ENCODE data around the gene CYP2R1.

Gene CYP2R1

DNA sequence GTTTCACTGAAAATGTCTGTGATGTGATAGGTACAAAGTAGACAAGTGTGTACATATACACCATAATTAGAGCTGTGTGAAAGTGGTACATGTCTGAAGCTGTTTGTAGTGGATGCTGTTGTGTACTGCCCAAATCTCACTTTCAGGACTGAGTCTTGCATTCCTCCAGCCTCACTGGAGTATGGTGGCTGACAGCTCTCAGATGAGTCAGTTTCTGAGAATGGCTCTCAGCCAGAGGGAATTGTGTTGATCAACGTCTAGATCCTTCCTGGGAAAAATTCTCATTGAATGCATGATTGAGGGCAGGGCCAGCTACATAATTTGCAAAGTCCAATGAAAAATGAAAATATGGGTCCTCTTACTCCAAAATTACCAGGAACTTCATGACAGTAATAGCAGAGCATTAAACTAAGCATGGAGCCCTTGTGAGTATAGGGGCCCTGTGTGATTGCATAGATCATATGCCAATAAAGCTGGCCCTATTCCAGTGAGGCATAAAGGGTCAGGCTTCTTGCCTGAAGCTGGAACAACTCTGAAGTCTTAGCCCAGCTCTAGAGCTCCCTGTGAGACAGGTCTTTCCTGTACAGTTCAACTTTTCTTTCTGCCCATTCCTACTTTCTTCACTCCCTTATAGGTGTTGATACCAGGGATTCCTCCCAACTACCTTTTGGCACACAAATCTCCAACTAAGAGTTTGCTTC lies 10.8 kb upstream of the CYP2R1 start:
- no peaks in the 10 kb centered on the region for H3K27me3 ChIP-seq (ENCODE audit: low read depth, low read length)
- H3K4me2 ChIP-seq (ENCODE audit: low read length): no peak overlapping the region
- peaks cover 14% of the 10 kb centered on the region for H3K4me1 ChIP-seq (ENCODE audit: low read length)

DNA sequence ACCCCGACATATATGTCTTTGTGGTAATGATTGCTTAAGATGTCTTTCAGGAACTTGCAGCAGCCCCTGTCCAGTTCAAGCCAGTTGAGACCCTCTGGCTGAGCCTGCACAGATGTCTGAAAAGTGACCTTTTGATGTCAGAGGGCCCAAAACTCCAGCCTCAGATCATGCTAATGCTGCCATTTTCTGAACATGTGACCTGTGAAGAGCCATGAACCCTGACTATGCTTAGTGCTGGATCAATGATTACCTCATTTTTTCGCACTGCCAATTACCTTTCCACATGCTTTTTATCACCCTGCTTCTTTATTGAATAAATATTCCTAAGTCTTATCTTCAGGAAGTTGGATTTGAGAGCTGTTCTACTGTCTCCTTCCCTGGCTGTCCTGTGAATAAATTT lies 6.9 kb upstream of the CYP2R1 start:
- Histone ChIP-seq H3K27ac (ENCODE audit: low read length) (no peak overlapping the region), H3K27me3 (ENCODE audit: low read depth, low read length) (no peaks in the 10 kb centered on the region)
- TF ChIP-seq, protein P1, sequence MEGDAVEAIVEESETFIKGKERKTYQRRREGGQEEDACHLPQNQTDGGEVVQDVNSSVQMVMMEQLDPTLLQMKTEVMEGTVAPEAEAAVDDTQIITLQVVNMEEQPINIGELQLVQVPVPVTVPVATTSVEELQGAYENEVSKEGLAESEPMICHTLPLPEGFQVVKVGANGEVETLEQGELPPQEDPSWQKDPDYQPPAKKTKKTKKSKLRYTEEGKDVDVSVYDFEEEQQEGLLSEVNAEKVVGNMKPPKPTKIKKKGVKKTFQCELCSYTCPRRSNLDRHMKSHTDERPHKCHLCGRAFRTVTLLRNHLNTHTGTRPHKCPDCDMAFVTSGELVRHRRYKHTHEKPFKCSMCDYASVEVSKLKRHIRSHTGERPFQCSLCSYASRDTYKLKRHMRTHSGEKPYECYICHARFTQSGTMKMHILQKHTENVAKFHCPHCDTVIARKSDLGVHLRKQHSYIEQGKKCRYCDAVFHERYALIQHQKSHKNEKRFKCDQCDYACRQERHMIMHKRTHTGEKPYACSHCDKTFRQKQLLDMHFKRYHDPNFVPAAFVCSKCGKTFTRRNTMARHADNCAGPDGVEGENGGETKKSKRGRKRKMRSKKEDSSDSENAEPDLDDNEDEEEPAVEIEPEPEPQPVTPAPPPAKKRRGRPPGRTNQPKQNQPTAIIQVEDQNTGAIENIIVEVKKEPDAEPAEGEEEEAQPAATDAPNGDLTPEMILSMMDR (IDR thresholded peaks at IDR 0.05; ENCODE audit: low read depth, low read length): no peak
- no peak for TF ChIP-seq EZH2phosphoT487 (IDR thresholded peaks at IDR 0.05; ENCODE audit: low read depth)

More for the DNA sequence above, 10.8 kb upstream of the CYP2R1 start:
- TF ChIP-seq EZH2phosphoT487 (IDR thresholded peaks at IDR 0.05; ENCODE audit: low read depth): no peak
- TF ChIP-seq, protein P1 (IDR thresholded peaks at IDR 0.05; ENCODE audit: low read depth, low read length): no peak
- H3K27ac ChIP-seq (ENCODE audit: low read length): no peak overlapping the region
- H3K9me3 ChIP-seq (ENCODE audit: insufficient read depth, low read length): no peaks in the 10 kb centered on the region
- H2AFZ ChIP-seq (ENCODE audit: low read depth, low read length): no peak overlapping the region
- no peak overlapping the region for H3K4me3 ChIP-seq (ENCODE audit: low read length)
- no peaks in the 10 kb centered on the region for H3K36me3 ChIP-seq (replicated peaks; ENCODE audit: low read depth, low read length)
- H3K9ac ChIP-seq (ENCODE audit: low read length): no peak overlapping the region
- H3K79me2 ChIP-seq (ENCODE audit: low read length): no peaks in the 10 kb centered on the region
- no peaks in the 10 kb centered on the region for H4K20me1 ChIP-seq (ENCODE audit: insufficient read depth, low read length)

DNA sequence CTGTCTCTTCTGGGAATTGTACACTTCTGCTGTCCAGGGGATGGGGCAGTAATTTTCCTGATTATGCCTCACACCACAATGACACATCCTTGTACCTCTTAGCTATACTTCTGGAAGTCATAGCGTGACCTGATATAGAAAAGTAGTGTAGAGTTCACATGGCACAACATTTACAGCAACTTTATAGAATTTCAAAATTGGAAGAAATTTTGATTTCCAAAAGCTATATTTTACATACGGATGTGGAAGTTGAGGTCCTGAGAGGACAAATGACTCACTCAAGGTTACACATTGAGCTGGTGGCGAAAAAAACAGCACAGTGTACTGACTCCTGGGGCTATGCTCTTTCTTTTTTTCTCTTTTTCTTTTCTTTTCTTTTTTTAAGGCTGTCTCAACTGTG lies 6.3 kb upstream of the CYP2R1 start:
- Histone ChIP-seq H2AFZ (ENCODE audit: low read depth, low read length) (no peak overlapping the region), H3K4me1 (ENCODE audit: low read length) (peaks cover 13% of the 10 kb centered on the region), H4K20me1 (ENCODE audit: insufficient read depth, low read length) (no peaks in the 10 kb centered on the region), H3K79me2 (ENCODE audit: low read length) (no peaks in the 10 kb centered on the region), H3K9me3 (ENCODE audit: insufficient read depth, low read length) (no peaks in the 10 kb centered on the region), H3K9ac (ENCODE audit: low read length) (no peak overlapping the region), H3K4me3 (ENCODE audit: low read length) (no peak overlapping the region), H3K27ac (ENCODE audit: low read length) (no peak overlapping the region), H3K4me2 (ENCODE audit: low read length) (no peak overlapping the region), H3K27me3 (ENCODE audit: low read depth, low read length) (no peaks in the 10 kb centered on the region), H3K36me3 (replicated peaks; ENCODE audit: low read depth, low read length) (no peaks in the 10 kb centered on the region)
- TF ChIP-seq, protein P1 (IDR thresholded peaks at IDR 0.05; ENCODE audit: low read depth, low read length): no peak
- no peak for TF ChIP-seq EZH2phosphoT487 (IDR thresholded peaks at IDR 0.05; ENCODE audit: low read depth)

More for the DNA sequence above, 6.9 kb upstream of the CYP2R1 start:
- Histone ChIP-seq H3K9me3 (ENCODE audit: insufficient read depth, low read length) (no peaks in the 10 kb centered on the region), H2AFZ (ENCODE audit: low read depth, low read length) (no peak overlapping the region), H3K9ac (ENCODE audit: low read length) (no peak overlapping the region), H3K4me1 (ENCODE audit: low read length) (peaks cover 13% of the 10 kb centered on the region), H3K36me3 (replicated peaks; ENCODE audit: low read depth, low read length) (no peaks in the 10 kb centered on the region), H3K4me2 (ENCODE audit: low read length) (no peak overlapping the region), H3K79me2 (ENCODE audit: low read length) (no peaks in the 10 kb centered on the region), H4K20me1 (ENCODE audit: insufficient read depth, low read length) (no peaks in the 10 kb centered on the region), H3K4me3 (ENCODE audit: low read length) (no peak overlapping the region)

DNA sequence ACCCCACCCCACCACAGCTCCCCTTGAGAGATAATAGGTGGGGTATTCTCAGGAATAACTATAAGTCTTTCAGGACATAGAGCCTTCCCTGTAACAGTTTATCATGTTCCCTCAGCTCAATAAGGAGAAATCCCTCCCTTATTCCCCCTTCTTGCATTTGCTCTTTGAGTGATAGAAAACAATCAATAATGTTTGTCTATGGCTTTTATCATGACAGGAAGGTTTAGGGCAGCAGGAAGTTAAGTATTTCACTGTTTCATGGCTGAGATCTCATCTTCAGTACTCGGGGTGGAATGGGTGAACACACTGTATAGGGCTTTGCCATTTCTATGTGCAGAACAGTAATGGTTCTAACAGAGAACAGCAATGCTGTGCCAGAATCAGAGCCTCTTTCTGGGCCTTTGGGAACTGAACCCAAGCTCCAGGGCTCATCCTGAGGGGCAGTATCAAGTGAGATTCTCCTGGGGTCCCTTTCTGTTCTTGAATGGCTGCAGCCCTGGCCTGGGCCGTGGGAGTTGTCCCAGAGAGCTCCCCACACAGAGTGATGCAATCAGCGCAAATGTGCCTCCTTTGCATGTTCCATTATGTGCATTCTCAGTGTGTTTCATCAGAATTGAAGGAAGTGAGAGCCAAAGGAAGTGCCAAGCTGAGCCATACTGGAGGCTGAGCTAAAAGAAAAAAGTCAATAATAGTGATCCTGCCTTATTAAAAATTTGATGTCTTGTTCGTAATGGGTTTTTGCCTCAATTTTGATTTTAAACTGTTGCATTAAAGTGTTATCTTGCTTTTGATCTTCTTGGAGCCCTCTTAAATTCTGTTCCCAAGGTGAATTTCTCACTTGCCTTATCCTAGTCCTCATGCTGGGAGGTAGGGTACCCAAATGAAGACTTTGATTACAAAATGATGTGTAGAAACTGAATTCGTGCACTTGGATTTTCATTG lies 2.9 kb upstream of the CYP2R1 start:
- Histone ChIP-seq H3K4me2 (ENCODE audit: low read length) (peak overlapping the region; percentile 35), H3K9me3 (ENCODE audit: insufficient read depth, low read length) (no peaks in the 10 kb centered on the region)

More for the DNA sequence above, 2.9 kb upstream of the CYP2R1 start:
- no peak for TF ChIP-seq EZH2phosphoT487 (IDR thresholded peaks at IDR 0.05; ENCODE audit: low read depth)
- TF ChIP-seq, protein P1 (IDR thresholded peaks at IDR 0.05; ENCODE audit: low read depth, low read length): no peak
- Histone ChIP-seq H3K79me2 (ENCODE audit: low read length) (peaks cover 4% of the 10 kb centered on the region; the same call in 1 of the 2 replicates), H3K27ac (ENCODE audit: low read length) (no peak overlapping the region), H3K4me1 (ENCODE audit: low read length) (peaks cover 15% of the 10 kb centered on the region), H2AFZ (ENCODE audit: low read depth, low read length) (peak overlapping the region; percentile 65; the same call in 1 of the 2 replicates), H3K36me3 (replicated peaks; ENCODE audit: low read depth, low read length) (no peaks in the 10 kb centered on the region), H3K4me3 (ENCODE audit: low read length) (no peak overlapping the region), H3K27me3 (ENCODE audit: low read depth, low read length) (no peaks in the 10 kb centered on the region), H3K9ac (ENCODE audit: low read length) (no peak overlapping the region), H4K20me1 (ENCODE audit: insufficient read depth, low read length) (no peaks in the 10 kb centered on the region)
